GM18873 (cell line): ENCODE results near the gene GRID1.

Experiments
- ATAC-seq: cut with Tn5 transposase; IDR thresholded peaks from one replicate; pipeline ENCODE4 v1.9.1; 2021; ENCODE audit warnings: mild to moderate bottlenecking, moderate library complexity, moderate number of reproducible peaks; ENCODE audit not compliant: unreplicated experiment, low FRiP score

The GRID1 gene

DNA sequence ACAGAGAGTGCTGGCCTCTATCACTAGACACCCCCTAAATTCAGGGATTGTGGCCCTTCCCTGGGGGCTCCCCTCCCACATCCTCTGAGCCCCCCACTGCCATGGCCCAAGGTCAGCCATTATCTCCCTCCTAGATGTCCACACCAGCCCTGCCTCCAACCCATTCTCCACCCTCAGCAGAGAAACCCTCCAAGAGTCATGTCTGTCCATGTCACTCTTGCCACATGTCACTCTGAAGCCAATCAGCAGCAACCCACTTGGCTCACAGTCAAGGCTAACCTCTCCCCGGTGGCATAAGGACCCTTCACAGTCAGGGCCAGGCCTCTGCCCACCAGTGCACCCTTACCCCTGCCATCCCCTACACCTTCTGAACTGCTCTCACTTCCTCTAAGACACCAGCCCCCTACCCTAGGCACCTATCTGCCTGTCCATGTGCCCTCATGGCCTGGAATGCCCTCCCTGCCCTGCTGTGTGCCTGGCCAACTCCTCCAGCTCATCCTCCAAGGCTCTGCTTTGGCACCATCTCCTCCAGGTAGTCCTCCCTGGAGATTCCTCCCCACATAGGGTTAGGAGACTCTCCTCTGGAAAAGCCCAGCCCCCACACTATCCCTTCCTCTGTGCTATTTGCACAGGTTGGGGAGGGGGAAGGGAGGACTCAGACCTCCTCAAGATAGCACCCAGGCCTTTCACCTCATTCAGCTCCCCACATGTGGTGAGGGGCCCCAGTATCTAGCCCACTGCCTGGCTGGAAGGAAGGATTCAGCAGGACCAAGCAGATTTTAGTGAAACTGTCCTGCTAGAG, 83.7 kb downstream of the GRID1 start:
- ATAC-seq: no peak

DNA sequence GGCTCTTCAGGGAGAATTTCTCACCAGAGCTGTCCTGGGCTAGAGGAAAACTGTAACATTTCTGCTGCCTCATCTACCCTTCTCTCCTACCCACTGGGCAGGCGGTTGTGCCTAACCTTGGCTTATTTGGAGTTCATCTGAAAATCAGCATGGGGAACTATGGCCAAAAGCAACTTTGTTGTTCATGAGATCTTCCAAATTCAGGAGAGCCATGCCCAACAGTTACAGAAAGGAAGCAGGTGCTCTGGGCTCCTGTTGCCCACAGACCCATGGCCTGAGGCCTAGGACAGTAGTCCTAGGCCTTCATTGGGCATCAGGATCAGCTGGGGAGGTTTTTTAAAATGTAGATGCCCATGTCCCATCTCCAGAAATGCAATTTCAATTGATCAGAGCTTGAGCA, 85.2 kb downstream of the GRID1 start:
- no peak for ATAC-seq

DNA sequence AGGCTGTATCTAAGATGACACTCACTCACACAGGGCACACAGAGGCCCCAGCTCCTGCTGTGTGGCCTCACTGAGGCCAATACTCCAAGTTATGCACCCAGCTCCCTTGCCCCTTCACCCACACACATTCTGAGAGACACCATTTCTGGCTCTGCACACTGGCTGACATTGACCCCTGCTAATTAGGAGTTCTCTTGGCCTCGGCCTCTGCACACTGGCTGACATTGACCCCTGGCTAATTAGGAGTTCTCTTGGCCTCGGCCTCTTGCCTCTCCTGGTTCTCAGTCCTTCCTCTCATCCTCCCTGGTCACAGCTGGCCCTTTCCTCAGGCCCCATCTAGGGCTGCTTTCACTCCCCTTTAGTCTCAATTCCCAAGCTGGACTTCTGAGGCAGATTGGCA, 97.3 kb downstream of the GRID1 start:
- ATAC-seq: no peak

DNA sequence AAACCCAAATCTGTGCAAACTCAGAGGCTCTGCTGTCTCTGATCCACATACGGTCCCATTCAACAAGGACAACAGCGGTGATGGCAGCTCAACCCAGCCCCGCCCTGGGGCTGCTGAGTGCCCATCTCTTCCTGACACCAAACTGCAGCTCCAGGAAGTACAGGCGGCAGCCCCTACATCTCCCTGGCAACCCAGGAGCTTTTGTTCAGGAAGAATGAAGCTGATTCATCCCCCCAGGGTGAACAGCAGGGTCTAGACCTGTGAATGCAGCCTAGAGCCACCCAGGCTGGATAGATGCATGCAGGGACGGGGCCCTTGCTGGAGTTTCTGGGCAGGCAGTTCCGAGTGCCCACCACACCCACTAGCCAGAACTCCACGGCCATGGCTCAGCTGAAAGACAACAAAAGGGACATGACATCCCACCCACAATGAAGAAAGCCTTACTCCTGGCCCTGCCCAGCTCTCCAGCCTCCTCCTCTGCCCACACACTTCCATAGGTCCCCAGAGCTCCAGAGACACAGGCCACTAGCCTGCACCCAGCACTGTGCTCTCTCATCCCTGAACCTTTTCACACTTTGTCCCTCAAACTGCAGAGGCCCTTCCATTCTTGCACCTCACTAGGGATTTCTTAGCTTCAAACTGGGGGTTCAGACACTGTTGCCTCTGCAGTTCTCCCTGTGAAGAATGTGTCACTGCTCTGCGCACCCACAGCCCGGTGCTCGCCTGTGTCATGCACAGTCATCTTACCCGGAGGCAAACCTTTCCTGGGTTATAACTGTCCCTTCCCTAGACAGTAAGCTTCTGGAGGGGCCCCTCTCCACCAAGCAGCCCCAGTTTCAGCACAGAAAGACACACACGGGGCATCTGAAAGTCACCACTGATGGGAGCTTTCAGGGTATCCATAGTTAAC, 99.1 kb downstream of the GRID1 start:
- no peak for ATAC-seq

DNA sequence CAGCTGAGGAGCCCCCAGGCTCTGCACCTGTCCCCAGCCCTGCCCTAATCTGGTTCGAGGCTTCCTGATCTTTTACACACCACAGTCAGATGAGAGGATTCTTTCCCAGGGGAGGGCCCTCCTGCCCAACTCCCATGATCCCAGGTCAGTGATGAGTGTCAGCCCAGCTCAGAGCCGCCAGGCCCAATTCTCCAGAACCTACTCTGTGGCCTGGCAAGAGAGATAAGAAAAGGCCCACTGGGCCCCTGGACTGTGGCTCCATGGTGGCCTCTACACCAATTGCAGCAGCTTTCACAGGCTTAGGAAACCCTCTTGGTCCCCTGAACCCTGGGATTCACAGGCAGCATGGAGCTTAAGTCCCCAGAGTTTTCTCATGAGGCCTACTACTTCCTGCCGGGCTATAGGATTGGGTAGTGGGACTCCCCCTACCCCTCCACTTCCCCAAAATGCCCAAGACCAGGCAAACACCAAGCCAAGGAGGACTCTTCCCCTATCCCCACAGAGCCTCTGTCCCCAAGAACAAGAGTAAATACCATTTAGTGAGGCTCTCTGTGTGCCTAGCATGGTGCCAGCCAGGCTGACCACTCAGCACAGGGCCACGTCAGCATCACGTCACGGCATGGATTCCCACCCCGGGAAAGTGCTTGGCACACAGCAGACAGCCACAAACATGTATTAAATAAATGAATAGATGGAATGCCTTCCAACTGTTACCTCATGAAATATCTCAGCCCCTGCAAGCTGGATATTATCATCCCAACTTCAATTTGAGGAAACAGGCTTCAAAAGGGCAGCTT, 100.0 kb downstream of the GRID1 start:
- no peak for ATAC-seq

DNA sequence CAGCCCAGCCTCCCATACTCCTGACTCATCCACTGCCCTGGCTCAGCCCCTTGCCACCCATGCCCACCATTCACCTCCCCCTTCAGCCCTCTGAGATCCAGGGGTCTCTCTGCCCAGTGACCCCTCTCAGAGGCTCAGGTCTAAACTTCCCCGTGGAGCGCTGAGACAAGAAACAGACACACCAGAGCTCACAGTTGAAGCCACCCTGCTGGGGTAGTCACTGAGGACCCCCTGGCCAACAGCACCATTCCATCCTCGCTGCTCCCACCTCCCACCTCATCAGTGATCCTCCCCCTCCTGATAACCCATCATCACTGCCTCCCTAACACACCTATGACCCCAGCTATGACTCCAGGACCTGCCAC, 100.7 kb downstream of the GRID1 start:
- no peak for ATAC-seq

DNA sequence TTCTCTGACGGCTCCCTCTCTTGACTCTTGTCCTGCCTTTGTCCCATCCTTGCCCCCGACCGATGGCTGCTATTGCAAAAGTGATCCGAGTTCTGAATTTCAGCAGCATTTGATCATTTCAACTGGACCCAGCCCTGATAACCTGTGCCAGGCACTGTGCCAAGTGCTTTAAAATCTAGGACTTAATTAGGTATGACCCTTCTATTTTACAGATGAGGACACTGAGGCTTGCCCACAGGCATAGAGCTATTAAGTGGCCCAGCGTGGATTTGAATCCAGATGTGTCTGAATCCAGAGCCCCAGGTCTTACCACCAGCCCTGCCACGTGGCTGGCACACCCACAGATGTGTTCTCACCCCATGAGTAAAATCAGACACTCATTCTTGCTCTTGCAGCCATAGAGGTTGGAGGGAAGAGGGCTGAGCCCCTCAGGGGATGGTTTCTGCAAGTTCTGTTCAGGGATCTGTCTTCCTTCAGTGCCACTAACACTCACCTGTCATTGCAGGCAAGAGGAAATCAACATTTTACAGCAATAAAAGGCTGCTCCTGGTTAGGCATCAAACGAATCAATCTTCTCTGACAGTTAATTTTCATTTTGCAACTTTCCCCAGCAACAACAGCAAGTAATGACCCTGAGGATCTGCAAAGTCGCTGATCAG, 101.2 kb downstream of the GRID1 start:
- ATAC-seq: no peak

DNA sequence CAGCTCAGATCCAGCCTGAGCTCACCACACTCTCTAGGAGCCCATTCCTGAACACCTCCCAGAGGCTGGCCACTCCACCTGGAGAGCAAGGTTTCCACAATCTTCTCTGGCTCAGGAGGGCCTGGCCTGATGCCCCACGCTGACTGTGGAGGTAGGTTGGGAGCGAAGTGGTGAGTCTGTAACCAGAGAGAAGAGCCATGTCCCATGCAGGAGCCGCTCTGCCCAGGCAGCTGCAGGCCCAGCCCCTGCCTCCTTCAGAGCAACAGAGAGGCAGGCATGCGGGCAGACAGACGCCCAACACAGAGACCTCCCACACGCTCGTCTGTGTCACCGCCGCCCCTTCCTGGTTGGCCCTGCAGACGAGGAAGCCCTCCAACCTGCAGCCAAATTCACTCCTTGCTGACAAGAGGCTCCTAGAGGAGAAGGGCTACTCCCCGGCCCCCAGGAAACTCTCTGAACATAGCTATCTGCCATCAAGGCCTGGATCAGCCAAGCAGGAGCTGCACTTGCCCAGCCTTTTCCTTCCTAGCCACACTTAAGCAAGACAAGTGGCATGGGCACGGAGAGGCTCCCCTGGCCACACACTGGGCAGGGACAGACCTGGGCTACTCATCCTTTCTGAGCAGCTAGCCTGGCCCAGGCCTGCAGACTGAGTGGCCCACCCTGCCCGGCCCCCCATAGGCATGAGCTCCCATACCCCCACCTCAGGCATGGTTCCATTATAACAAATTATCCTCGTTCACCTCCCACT, 101.9 kb downstream of the GRID1 start:
- no peak for ATAC-seq

DNA sequence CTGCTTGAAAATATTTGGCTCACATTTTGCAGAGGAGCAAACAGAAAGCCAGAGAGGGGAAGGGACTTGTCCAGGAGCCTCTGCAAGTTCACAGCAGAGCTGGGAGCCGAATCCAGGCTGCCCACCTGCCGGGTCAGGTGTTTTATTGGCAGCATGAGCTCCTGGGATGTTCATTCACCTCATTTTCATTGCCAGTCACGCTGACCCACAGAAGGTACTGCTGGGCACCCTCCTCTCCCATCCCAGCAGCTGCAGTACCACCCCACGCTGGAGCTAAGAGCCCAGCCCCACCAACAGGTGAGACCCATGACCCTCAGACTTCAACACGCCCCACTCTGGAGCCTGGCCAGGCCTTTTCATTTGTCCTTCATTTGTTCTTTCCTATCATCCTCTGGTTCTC, 102.7 kb downstream of the GRID1 start:
- ATAC-seq: no peak

DNA sequence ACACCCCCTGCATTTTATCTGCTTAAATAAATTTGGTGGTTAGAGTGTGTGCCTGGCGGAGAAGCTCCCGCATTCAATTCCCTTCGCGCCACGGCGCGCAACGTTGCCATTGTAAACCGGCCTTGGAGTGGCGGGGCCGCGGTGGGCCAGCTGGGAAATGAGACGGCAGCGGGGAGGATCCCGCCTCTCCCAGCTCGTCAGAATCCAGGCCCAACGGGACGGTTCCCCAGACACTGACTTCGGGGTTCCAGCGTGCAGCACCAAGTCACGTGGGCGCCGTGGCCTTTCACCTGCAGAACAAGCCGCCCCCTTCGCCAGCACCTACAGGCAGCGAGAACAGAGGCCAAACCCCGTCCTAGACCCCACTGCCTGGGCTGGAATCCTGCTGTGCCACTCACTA, 103.4 kb downstream of the GRID1 start:
- no peak for ATAC-seq

DNA sequence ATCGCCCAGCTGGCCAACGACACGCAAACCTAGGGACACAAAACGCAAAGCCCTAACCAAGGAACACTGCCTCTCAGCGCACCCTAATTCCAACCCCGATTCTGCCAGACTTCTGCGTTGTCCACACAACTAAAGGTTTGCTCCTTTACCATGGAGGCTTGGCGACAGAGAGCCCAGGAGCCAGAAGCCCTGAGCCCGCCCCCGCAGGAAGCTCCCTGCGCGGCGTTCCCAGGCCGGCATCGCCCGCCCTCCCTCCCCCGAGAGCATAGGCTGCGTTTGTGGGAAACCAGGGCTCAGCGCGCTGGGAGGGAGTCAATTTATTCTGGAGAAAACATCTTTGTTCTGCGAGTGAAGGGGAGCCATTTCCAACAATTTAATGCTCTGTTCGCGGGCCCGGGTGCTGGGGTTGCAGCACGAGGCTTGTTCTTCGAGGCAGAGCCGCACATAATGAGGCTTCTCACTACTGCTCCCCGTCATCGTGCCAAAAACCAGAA, 103.9 kb downstream of the GRID1 start:
- no peak for ATAC-seq

DNA sequence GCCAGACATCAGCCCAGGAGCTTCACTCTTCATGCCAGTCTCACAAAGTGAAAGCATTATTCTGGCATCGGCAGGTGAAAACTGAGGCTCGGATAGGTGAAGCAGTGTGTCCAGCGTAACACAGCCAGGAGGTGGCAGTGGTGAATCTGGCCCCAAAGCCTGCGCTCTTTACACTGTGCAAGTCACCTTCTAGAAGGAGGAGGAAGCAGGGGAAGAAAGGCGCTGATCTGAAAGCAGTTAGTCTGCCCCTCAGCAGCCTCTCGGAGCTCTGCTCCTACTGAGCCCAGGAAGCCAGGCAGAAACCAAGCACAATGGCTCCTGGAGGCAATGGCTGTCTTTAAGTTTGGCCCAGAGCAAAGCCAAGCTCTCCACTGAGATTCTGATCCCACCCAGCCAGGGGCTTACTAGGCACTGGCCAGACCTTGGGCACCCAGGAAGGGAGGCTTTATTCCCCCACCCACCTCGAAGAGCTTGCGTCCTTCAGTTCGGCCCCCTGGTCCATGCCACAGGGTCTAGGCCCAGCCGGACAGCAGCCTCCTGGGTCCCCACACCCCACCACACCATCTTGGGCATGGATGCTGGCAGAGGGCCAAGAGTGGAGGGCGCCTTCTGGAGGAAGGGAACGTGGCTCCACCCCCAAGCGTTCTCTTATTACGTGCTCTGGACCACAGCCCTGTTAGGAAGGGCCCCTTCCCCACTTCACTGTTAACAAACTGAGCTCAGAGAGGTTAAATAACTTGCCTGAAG, 104.5 kb downstream of the GRID1 start:
- ATAC-seq: no peak

DNA sequence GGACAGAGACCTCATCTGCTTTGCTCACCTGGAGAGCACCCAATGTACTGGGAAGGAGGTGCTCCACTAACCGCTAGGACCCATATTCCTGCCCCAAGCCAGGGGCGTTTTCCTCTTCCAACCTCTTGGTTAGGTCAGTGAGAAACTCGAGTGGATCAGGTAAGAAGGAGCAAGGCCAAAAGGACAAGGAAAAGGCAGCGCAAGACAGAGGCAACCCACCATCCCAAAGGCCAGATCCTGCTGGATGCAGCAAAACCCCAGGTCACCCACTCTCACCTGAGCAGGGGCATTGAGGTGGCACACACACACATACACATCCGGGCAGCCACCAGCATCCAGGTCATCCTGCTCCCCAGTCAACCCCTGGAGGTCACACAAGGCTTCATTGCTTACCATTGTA, 105.1 kb downstream of the GRID1 start:
- ATAC-seq: no peak

DNA sequence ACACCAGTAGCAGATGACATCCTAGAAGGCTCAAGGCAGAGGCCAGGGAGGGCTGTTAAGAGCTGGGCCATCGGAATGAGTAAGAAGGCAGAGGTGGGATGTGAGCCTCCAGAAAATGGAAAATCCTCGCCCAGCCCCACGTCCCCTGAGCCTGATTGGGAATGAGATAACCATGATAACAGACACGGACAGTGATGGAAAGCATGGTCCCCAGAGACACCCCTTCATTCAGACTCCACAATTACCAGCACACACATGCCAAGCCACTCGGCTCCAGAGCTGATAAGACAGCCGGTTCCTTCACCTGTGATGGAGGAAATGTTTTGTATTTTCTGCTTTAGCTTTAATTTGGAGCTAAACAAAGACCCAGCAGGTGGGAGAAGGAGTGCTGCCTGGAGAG, 106.0 kb downstream of the GRID1 start:
- no peak for ATAC-seq

DNA sequence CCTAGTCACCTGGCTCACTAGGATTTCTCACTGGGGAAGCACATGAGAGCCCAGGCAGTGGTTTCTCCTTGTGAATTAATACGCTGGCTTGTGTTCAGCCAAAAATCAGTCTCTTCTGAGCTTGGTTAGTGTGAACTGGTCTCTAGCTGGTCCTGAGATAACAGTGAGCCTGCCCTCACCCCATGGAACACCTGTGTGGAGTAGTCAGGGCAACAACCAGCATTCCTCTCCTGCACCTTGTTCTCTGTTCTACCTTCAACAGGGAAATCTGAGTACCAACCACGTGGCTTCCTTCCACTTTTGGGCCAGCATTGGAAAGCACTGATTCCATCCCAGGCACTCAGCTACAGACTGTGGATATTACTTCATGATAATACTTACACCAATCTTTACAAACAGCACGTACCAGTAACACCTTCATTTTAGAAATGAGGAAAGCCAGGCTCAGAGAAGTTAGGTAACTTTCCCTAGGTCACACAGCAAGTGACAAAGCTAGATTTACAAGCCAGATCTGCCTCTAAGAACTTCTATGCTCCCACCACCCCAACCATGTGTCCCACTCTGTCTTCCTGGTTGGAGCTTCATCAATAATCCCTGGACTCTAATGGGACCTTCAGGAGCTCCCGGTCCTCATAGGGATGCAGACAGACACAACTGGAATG, 106.6 kb downstream of the GRID1 start:
- no peak for ATAC-seq

DNA sequence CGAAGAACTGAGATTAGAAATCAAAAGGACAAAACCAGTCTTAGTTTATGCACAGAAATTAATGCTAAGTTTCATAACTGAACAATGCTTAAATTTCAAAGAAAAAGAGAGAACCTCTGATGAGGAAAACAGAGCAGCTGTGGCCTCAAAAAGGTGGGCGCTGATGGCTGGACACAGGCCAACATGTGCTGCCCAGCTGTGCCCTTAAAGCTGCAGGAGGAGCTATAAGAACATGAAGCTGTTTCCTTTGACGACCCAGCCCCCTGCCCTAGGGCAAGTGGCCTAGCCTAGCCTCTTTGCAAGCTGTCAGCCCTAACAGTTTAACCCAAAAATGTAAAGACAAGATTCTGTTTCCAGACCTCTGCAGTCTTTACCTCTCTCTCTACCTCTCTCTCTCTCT, 107.7 kb downstream of the GRID1 start:
- no peak for ATAC-seq

DNA sequence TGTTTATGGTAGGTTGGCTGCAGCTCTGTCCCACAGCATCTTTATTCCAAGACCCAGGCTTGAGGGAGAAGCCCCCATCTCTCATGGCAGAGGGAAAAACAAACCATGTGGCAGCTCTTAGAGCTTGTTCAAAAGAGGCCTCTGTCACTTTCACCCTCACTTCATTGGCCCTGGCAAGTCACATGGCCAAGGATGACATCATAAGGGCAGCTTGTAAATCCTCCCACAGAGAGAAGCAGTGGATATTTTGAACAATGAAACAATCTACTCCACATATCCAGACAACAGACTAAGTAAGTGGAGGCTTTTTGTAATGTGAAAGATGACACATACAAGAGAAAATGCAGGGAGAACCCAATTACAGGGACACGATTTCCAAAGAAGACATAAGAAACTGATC, 108.1 kb downstream of the GRID1 start:
- no peak for ATAC-seq

DNA sequence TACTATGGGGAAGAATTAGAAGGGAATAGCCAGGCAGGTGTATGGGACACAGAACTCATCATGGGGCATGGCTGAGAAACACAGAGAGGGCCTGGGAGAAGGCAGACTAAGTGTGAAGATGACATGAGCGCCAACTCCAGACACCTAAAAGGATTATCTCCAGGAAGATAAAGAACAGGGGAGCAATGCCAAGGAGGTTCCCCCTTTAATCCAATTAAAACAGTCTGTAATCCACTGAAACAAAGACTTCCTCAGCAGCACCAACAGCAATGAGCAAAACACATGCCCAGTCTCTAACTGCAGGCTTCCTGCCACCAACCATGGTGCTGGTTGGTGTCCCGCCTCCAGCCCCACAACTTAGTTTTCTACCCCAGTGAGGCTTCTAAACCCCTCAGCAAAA, 108.9 kb downstream of the GRID1 start:
- no peak for ATAC-seq
